WERI-Rb-1 (cell line): ENCODE measurements around the gene MSRB3.

ENCODE experiments used
- DNase-seq: peaks from one replicate; pipeline ENCODE4 v3.0.0-alpha.2; 2020
- H3K27ac ChIP-seq: fragments of 250-450 bp; sonication (Bioruptor Pico); 2 replicates; pipeline ENCODE4 v1.5.1; 2020; ENCODE audit warnings: mild to moderate bottlenecking, moderate library complexity
- H3K27me3 ChIP-seq: fragments of 250-450 bp; sonication (Bioruptor Pico); 2 replicates; pipeline ENCODE4 v1.5.1; 2021; ENCODE audit warnings: mild to moderate bottlenecking, low read depth, moderate library complexity; ENCODE audit not compliant: insufficient read depth, severe bottlenecking
- H3K36me3 ChIP-seq: fragments of 250-450 bp; sonication (Bioruptor Pico); 2 replicates; pipeline ENCODE4 v1.5.1; 2020; ENCODE audit warnings: mild to moderate bottlenecking, moderate library complexity
- H3K4me3 ChIP-seq: 2 replicates; pipeline ENCODE4 v1.5.1; 2011; ENCODE audit warnings: low read depth, mild to moderate bottlenecking, control low read depth, low read length
- H3K9me3 ChIP-seq: fragments of 250-450 bp; sonication (Bioruptor Pico); 2 replicates; pipeline ENCODE4 v1.5.1; 2021; ENCODE audit warnings: mild to moderate bottlenecking, moderate library complexity; ENCODE audit not compliant: severe bottlenecking
- CTCF ChIP-seq: IDR thresholded peaks from 2 replicates; pipeline ENCODE4 v1.5.1; 2011; ENCODE audit warnings: low read depth, mild to moderate bottlenecking, control low read depth, inconsistent platforms, low read length

MSRB3 gene

GRCh38 chr12:65497660-65498059 is 219.2 kb downstream of the MSRB3 start:
- no peak overlapping the region for H3K4me3 ChIP-seq
- no peak overlapping the region for H3K27ac ChIP-seq
- no peaks in the 10 kb centered on the region for H3K9me3 ChIP-seq
- no peak for TF ChIP-seq CTCF
- no peak for DNase-seq
- H3K27me3 ChIP-seq, result no peaks in the 10 kb centered on the region
- H3K36me3 ChIP-seq, result no peaks in the 10 kb centered on the region

- no peak for DNase-seq
- no peaks in the 10 kb centered on the region for H3K36me3 ChIP-seq
- H3K9me3 ChIP-seq, result no peaks in the 10 kb centered on the region
- H3K27me3 ChIP-seq, result no peaks in the 10 kb centered on the region
- no peak overlapping the region for H3K4me3 ChIP-seq
- no peak for TF ChIP-seq CTCF
- H3K27ac ChIP-seq, result no peak overlapping the region
These were observed 220.7 kb downstream of the MSRB3 start for GRCh38 chr12:65499167-65499566.

- no peak for DNase-seq
- Histone ChIP-seq H3K9me3 (no peaks in the 10 kb centered on the region), H3K27ac (no peak overlapping the region), H3K36me3 (no peaks in the 10 kb centered on the region), H3K27me3 (no peaks in the 10 kb centered on the region), H3K4me3 (no peak overlapping the region)
- TF ChIP-seq CTCF, result no peak
These were observed 221.8 kb downstream of the MSRB3 start for GRCh38 chr12:65500091-65500900.

- no peaks in the 10 kb centered on the region for H3K9me3 ChIP-seq
- H3K36me3 ChIP-seq, result no peaks in the 10 kb centered on the region
- DNase-seq, result no peak
- no peak overlapping the region for H3K27ac ChIP-seq
- H3K4me3 ChIP-seq, result no peak overlapping the region
- no peaks in the 10 kb centered on the region for H3K27me3 ChIP-seq
- TF ChIP-seq CTCF, result no peak
These were observed 222.7 kb downstream of the MSRB3 start for GRCh38 chr12:65501093-65501621.

GRCh38 chr12:65501935-65502334 is 223.5 kb downstream of the MSRB3 start:
- Histone ChIP-seq H3K36me3 (no peaks in the 10 kb centered on the region), H3K9me3 (no peaks in the 10 kb centered on the region), H3K27ac (no peak overlapping the region), H3K27me3 (no peaks in the 10 kb centered on the region), H3K4me3 (no peak overlapping the region)
- no peak for TF ChIP-seq CTCF
- no peak for DNase-seq
